Right lobe of liver (tissue), 4 donors: ENCODE measurements around the gene PDPK1.
"Not testable (repeated sequence)": the region's sequence is repeated elsewhere in the genome, so short reads cannot be mapped to it uniquely, and the experiment has no call there.

ENCODE experiments used
- CTCF ChIP-seq, 4 donors: fragments of 200-600 bp in 3 of 4; fragments of 450-650 bp in 1 of 4; IDR thresholded peaks; one replicate each; pipeline versions ENCODE4 v1.5.1 to v1.8.0; 2016 to 2022; ENCODE audit warnings: antibody characterized with exemption in 4 of 4, mild to moderate bottlenecking in 2 of 4
- POLR2A ChIP-seq: fragments of 450-650 bp; IDR thresholded peaks from one replicate; pipeline ENCODE4 v1.6.1; 2017; ENCODE audit warnings: antibody characterized with exemption, mild to moderate bottlenecking
- donor health status: DM: no; HTN: no; CAD: no.
- donor health status: DM: no; HTN: no; CAD: no.
- donor health status: DM: no; HTN: yes; CAD: no.

- TF ChIP-seq CTCF (IDR thresholded peaks at IDR 0.05); POLR2A: not testable (repeated sequence)
Observed at GRCh38 chr16:2604016-2604369, 66.2 kb downstream of the PDPK1 start.
